ENCODE results near the gene USP17L5.
"Not testable (repeated sequence)": the region's sequence is repeated elsewhere in the genome, so short reads cannot be mapped to it uniquely, and the experiment has no call there.

The USP17L5 gene
- total RNA-seq: 0 reads per million in 4 experiments

- DNase-seq: not testable (repeated sequence)
Measured at GRCh38 chr4:9339103-9339502, at the start of gene USP17L5. USP17L5 (plus strand) TSS chr4:9339403; CDS start chr4:9339403, 0 bp downstream.

- DNase-seq: not testable (repeated sequence)
Measured at GRCh38 chr4:9324191-9324590, 15.0 kb upstream of the USP17L5 start.

- not testable (repeated sequence) for DNase-seq
Measured at GRCh38 chr4:9324865-9325264, 14.3 kb upstream of the USP17L5 start, which contains the start of gene USP17L24. USP17L24 (plus strand) TSS chr4:9325165; CDS start chr4:9325165, 0 bp downstream.

- not testable (repeated sequence) for DNase-seq
Measured at GRCh38 chr4:9329611-9330010, 9.6 kb upstream of the USP17L5 start, which contains the start of gene USP17L25. USP17L25 (plus strand) TSS chr4:9329911; CDS start chr4:9329911, 0 bp downstream.

- DNase-seq: not testable (repeated sequence)
Measured at GRCh38 chr4:9334358-9334757, 4.8 kb upstream of the USP17L5 start, which contains the start of gene USP17L26. USP17L26 (plus strand) TSS chr4:9334658; CDS start chr4:9334658, 0 bp downstream.

- DNase-seq: not testable (repeated sequence)
Measured at GRCh38 chr4:9343848-9344247, 4.6 kb downstream of the USP17L5 start, which contains the start of gene USP17L27. USP17L27 (plus strand) TSS chr4:9344148; CDS start chr4:9344148, 0 bp downstream.

- DNase-seq: not testable (repeated sequence)
Measured at GRCh38 chr4:9348593-9348992, 9.4 kb downstream of the USP17L5 start, which contains the start of gene USP17L28. USP17L28 (plus strand) TSS chr4:9348893; CDS start chr4:9348893, 0 bp downstream.

- DNase-seq: not testable (repeated sequence)
Measured at GRCh38 chr4:9350866-9351265, 11.7 kb downstream of the USP17L5 start.

- not testable (repeated sequence) for DNase-seq
Measured at GRCh38 chr4:9353338-9353737, 14.1 kb downstream of the USP17L5 start, which contains the start of gene USP17L29. USP17L29 (plus strand) TSS chr4:9353638; CDS start chr4:9353638, 0 bp downstream.

- not testable (repeated sequence) for DNase-seq
Measured at GRCh38 chr4:9362829-9363228, 23.6 kb downstream of the USP17L5 start, which contains the start of gene USP17L30. USP17L30 (plus strand) TSS chr4:9363129; CDS start chr4:9363129, 0 bp downstream.

GRCh38 chr4:9379881-9380280 is 40.7 kb downstream of the USP17L5 start:
- DNase-seq: not testable (repeated sequence)

- not testable (repeated sequence) for DNase-seq
Measured at GRCh38 chr4:9381012-9381534, 41.9 kb downstream of the USP17L5 start.

GRCh38 chr4:9384126-9384525 is 44.9 kb downstream of the USP17L5 start:
- no peak for DNase-seq

- DNase-seq: not testable (repeated sequence)
Measured at GRCh38 chr4:9389001-9389400, 49.8 kb downstream of the USP17L5 start.

Measured in effector CD8-positive, alpha-beta T cell (primary cell).